ENCODE measurements around the gene BTBD18.

DNA sequence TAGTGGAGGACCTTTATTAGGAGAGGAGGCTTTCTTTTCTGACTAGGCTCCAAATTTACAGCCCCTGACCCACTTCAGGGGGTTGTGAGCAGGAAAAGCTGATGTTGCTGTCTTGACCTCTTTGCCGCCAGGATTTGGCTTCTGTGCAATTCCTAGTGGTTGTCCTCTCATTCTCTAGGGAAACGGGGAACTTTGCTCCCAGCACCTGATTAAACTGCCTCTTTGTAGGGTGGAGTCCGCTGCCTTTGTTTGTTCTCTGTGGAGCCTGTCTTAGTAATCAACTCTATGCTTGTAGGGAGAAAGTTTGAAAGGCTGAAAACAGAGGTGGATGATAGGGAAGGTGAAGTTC is 26.3 kb upstream of the BTBD18 start:
- TF ChIP-seq, protein P1, sequence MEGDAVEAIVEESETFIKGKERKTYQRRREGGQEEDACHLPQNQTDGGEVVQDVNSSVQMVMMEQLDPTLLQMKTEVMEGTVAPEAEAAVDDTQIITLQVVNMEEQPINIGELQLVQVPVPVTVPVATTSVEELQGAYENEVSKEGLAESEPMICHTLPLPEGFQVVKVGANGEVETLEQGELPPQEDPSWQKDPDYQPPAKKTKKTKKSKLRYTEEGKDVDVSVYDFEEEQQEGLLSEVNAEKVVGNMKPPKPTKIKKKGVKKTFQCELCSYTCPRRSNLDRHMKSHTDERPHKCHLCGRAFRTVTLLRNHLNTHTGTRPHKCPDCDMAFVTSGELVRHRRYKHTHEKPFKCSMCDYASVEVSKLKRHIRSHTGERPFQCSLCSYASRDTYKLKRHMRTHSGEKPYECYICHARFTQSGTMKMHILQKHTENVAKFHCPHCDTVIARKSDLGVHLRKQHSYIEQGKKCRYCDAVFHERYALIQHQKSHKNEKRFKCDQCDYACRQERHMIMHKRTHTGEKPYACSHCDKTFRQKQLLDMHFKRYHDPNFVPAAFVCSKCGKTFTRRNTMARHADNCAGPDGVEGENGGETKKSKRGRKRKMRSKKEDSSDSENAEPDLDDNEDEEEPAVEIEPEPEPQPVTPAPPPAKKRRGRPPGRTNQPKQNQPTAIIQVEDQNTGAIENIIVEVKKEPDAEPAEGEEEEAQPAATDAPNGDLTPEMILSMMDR (conservative IDR thresholded peaks at IDR 0.05 in 1 of 2, IDR thresholded peaks at IDR 0.05 in 1 of 2; ENCODE audit: extremely low read depth in 1 of 2, insufficient read depth in 1 of 2, low read depth in 1 of 2, low read length in 2 of 2) = no peak
- no peak for TF ChIP-seq EZH2 (IDR thresholded peaks at IDR 0.05; ENCODE audit: borderline replicate concordance, low read length)
